Measurements from ENCODE around the gene OR2T6. TPM values are rescaled to one million over a fixed set of nuclear protein-coding genes. Genes with fewer than 3 reads are reported as not detected.

OR2T6 gene
- total and polyA plus RNA-seq, 2 experiments from 2014 or later: not detected

DNA sequence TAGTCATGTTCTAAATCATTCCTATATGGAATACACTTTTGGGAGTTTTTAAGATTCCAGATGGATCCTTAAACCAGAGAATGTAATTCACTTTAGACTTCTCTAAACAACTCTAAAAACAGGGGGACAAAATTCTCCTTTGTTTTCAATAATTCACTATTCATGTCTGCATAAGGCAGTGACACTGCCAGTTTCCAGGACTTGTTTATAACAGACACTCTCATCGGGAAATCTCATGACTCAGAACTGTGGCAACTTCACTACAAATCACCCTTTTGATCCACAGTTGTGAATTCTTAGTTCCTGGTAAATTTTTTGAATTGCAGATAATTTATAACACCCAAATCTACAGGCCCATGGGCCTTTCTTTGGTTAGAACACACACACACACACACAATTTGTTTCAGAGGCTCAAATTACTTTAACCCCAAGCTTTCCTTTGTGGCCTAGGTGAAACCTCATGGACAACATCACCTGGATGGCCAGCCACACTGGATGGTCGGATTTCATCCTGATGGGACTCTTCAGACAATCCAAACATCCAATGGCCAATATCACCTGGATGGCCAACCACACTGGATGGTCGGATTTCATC is 14.3 kb upstream of the OR2T6 start, which contains the start of gene OR2T4:
TSS of gene OR2T4 (plus strand) at position 545 of the 595 bp plus-strand sequence. CDS start at position 545, 0 bp downstream.
- Histone ChIP-seq H3K79me2 (ENCODE audit: insufficient read depth) (no peaks in the 10 kb centered on the region), H3F3A (ENCODE audit: insufficient read depth) (no peaks in the 10 kb centered on the region), H3K4me1 (ENCODE audit: insufficient read depth) (no peaks in the 10 kb centered on the region), H3K27me3 (replicated peaks; ENCODE audit: insufficient read depth) (no peaks in the 10 kb centered on the region), H3K27ac (no peak within 1 kb of the TSS), H2AFZ (no peak within 1 kb of the TSS), H3K36me3 (ENCODE audit: low read depth) (no peaks in the 10 kb centered on the region), H3K9me2 (ENCODE audit: insufficient read depth) (no peaks in the 10 kb centered on the region), H3K9me3 (ENCODE audit: low read depth) (no peaks in the 10 kb centered on the region), H3K4me3 (no peak within 1 kb of the TSS), H3K4me2 (ENCODE audit: unreplicated experiment) (no peak within 1 kb of the TSS), H4K20me1 (ENCODE audit: insufficient read depth) (no peaks in the 10 kb centered on the region), H3K9ac (no peak within 1 kb of the TSS)
- DNase-seq: no peak
- 0 to 1% methylated on average over 3 of the region's 3 CpGs for WGBS, 2 experiments (ENCODE audit: low coverage in 1 of 2, low lambda C conversion rate in 2 of 2, missing lambda C conversion rate in 2 of 2)
- no peak for TF ChIP-seq EZH2phosphoT487 (IDR thresholded peaks at IDR 0.05; ENCODE audit: insufficient read depth, low read depth)
- no peak for TF ChIP-seq EZH2 (IDR thresholded peaks at IDR 0.05; ENCODE audit: insufficient read depth, poor library complexity, severe bottlenecking)
- in situ Hi-C loops (cut with MboI): no loop called here

DNA sequence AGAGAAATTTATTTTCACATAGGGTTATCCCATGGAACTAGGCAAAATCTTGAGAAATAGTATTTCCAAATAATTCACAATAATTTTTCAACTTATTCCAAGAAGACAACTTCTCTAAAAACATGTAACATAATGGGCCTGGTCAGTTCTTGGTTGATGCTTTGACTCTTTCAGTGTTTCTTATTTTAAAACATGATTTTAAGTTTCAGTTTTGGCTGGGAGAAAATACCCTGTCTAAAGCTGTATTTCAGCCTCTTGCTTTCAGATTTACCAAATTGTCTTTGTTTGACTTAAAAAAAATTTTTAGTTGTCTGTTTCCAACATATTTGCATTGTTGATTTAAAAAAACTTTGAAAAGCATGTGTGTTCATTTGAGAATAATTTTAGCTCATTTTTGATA is 8.9 kb upstream of the OR2T6 start:
- no peaks in the 10 kb centered on the region for H3K79me2 ChIP-seq (ENCODE audit: insufficient read depth)
- no peaks in the 10 kb centered on the region for H3K4me1 ChIP-seq (ENCODE audit: insufficient read depth)
- no peaks in the 10 kb centered on the region for H3K9me2 ChIP-seq (ENCODE audit: insufficient read depth)
- H3K27ac ChIP-seq: no peak overlapping the region
- H3K9ac ChIP-seq: no peak overlapping the region
- no peaks in the 10 kb centered on the region for H3K36me3 ChIP-seq (ENCODE audit: low read depth)
- TF ChIP-seq EZH2phosphoT487 (IDR thresholded peaks at IDR 0.05; ENCODE audit: insufficient read depth, low read depth) (no peak), EZH2 (IDR thresholded peaks at IDR 0.05; ENCODE audit: insufficient read depth, poor library complexity, severe bottlenecking) (no peak)
- H3K9me3 ChIP-seq (ENCODE audit: low read depth): no peaks in the 10 kb centered on the region
- H2AFZ ChIP-seq: no peak overlapping the region
- no peaks in the 10 kb centered on the region for H3K27me3 ChIP-seq (replicated peaks; ENCODE audit: insufficient read depth)
- no peaks in the 10 kb centered on the region for H4K20me1 ChIP-seq (ENCODE audit: insufficient read depth)
- in situ Hi-C loops (cut with MboI): no loop called here
- H3K4me3 ChIP-seq: no peak overlapping the region
- no peak for DNase-seq
- no peak overlapping the region for H3K4me2 ChIP-seq (ENCODE audit: unreplicated experiment)
- no peaks in the 10 kb centered on the region for H3F3A ChIP-seq (ENCODE audit: insufficient read depth)

DNA sequence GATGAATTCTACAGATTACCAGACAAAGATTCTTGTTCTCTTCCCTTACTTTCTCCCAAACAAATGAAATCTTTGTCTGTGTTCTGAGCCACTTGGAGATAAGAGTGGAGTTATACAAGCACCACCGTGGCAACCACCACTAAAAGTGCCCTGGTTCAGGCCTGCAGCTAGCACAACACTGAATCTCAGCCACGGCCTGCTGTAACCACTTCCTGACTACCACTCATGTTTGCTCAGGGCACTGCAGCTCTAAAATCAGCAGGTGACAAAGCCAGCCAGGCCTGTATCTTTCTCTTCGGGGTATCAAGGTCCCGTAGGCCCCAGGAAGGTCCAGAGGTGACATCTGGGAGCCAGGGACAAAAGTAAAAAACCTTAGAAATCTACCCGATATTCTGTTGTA is 3.2 kb upstream of the OR2T6 start:
- Histone ChIP-seq H3K9me3 (ENCODE audit: low read depth) (no peaks in the 10 kb centered on the region), H2AFZ (no peak overlapping the region), H3K4me3 (no peak overlapping the region), H3K79me2 (ENCODE audit: insufficient read depth) (no peaks in the 10 kb centered on the region), H3K4me2 (ENCODE audit: unreplicated experiment) (no peak overlapping the region), H3K9me2 (ENCODE audit: insufficient read depth) (no peaks in the 10 kb centered on the region), H3K4me1 (ENCODE audit: insufficient read depth) (no peaks in the 10 kb centered on the region), H3K36me3 (ENCODE audit: low read depth) (no peaks in the 10 kb centered on the region), H3K27me3 (replicated peaks; ENCODE audit: insufficient read depth) (no peaks in the 10 kb centered on the region), H3K9ac (no peak overlapping the region), H4K20me1 (ENCODE audit: insufficient read depth) (no peaks in the 10 kb centered on the region), H3F3A (ENCODE audit: insufficient read depth) (no peaks in the 10 kb centered on the region), H3K27ac (no peak overlapping the region)
- no peak for DNase-seq
- WGBS, 2 experiments (ENCODE audit: low coverage in 1 of 2, low lambda C conversion rate in 2 of 2, missing lambda C conversion rate in 2 of 2): 20 to 24% methylated on average over 5 of the region's 5 CpGs
- in situ Hi-C loops (cut with MboI): no loop called here
- no peak for TF ChIP-seq EZH2 (IDR thresholded peaks at IDR 0.05; ENCODE audit: insufficient read depth, poor library complexity, severe bottlenecking)
- TF ChIP-seq EZH2phosphoT487 (IDR thresholded peaks at IDR 0.05; ENCODE audit: insufficient read depth, low read depth): no peak

DNA sequence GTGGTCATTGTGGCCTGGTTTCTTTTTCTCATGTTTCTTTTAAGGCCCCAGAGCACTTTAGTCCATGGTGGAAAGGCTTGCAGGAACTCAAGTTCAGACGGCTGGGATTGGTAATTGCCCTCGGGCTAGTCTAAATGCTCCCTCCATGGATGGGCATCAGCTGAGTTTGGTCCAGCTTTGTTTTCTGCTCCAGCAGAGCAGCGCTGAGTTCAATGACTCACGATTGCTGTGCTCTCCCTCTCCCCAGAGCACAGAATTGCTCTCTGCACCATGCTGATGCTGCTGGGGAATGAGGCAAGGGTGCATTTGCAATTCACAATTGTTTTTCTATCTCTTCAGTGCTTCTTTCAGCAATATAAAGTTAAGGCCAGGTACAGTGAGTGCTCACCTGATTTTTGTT is 1.8 kb upstream of the OR2T6 start:
- Histone ChIP-seq H3K27ac (no peak overlapping the region), H3K27me3 (replicated peaks; ENCODE audit: insufficient read depth) (no peaks in the 10 kb centered on the region), H4K20me1 (ENCODE audit: insufficient read depth) (no peaks in the 10 kb centered on the region), H3K4me3 (no peak overlapping the region), H3K4me1 (ENCODE audit: insufficient read depth) (no peaks in the 10 kb centered on the region), H3K79me2 (ENCODE audit: insufficient read depth) (no peaks in the 10 kb centered on the region), H3K9ac (no peak overlapping the region), H3K9me3 (ENCODE audit: low read depth) (no peaks in the 10 kb centered on the region), H3K4me2 (ENCODE audit: unreplicated experiment) (no peak overlapping the region), H2AFZ (no peak overlapping the region), H3K9me2 (ENCODE audit: insufficient read depth) (no peaks in the 10 kb centered on the region), H3F3A (ENCODE audit: insufficient read depth) (no peaks in the 10 kb centered on the region), H3K36me3 (ENCODE audit: low read depth) (no peaks in the 10 kb centered on the region)
- TF ChIP-seq EZH2 (IDR thresholded peaks at IDR 0.05; ENCODE audit: insufficient read depth, poor library complexity, severe bottlenecking) (no peak), EZH2phosphoT487 (IDR thresholded peaks at IDR 0.05; ENCODE audit: insufficient read depth, low read depth) (no peak)
- in situ Hi-C loops (cut with MboI): no loop called here
- WGBS, 2 experiments (ENCODE audit: low coverage in 1 of 2, low lambda C conversion rate in 2 of 2, missing lambda C conversion rate in 2 of 2): 17 to 22% methylated on average over 4 of the region's 4 CpGs
- no peak for DNase-seq

DNA sequence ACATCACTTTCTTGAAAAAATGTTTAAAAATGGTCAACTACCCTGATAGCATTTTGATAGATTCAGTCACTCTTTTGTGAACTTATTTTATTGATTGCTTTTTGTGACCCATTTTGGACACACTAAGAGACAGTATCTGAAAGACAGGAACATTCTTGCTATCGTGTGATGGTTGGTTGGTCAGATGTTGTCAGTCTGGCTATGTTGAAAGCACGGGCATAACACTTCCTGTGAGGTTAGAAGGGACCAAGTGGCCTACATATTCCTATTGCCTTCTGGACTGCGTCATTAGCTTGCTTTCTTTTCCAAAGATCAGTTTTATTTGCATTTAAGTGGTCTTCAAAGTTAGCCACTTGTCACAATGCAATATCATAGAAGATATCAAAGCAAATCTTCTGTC is 1.4 kb downstream of the OR2T6 start:
- H4K20me1 ChIP-seq (ENCODE audit: insufficient read depth): no peaks in the 10 kb centered on the region
- H3K27ac ChIP-seq: no peak overlapping the region
- H3F3A ChIP-seq (ENCODE audit: insufficient read depth): no peaks in the 10 kb centered on the region
- TF ChIP-seq EZH2phosphoT487 (IDR thresholded peaks at IDR 0.05; ENCODE audit: insufficient read depth, low read depth) (no peak), EZH2 (IDR thresholded peaks at IDR 0.05; ENCODE audit: insufficient read depth, poor library complexity, severe bottlenecking) (no peak)
- DNase-seq: no peak
- no peaks in the 10 kb centered on the region for H3K79me2 ChIP-seq (ENCODE audit: insufficient read depth)
- H3K27me3 ChIP-seq (replicated peaks; ENCODE audit: insufficient read depth): no peaks in the 10 kb centered on the region
- H3K9ac ChIP-seq: no peak overlapping the region
- H3K4me3 ChIP-seq: no peak overlapping the region
- no peaks in the 10 kb centered on the region for H3K36me3 ChIP-seq (ENCODE audit: low read depth)
- H3K9me2 ChIP-seq (ENCODE audit: insufficient read depth): no peaks in the 10 kb centered on the region
- 5 to 6% methylated on average over 3 of the region's 3 CpGs for WGBS, 2 experiments (ENCODE audit: low coverage in 1 of 2, low lambda C conversion rate in 2 of 2, missing lambda C conversion rate in 2 of 2)
- H2AFZ ChIP-seq: no peak overlapping the region
- in situ Hi-C loops (cut with MboI): no loop called here
- no peaks in the 10 kb centered on the region for H3K4me1 ChIP-seq (ENCODE audit: insufficient read depth)
- no peaks in the 10 kb centered on the region for H3K9me3 ChIP-seq (ENCODE audit: low read depth)
- no peak overlapping the region for H3K4me2 ChIP-seq (ENCODE audit: unreplicated experiment)
